Measurements from ENCODE around the gene HSPG2. TPM values are rescaled to one million over a fixed set of nuclear protein-coding genes. Genes with fewer than 3 reads are reported as not detected.

HSPG2 gene
- total and polyA plus RNA-seq, 2 of the 13 experiments (the other 11 are each of a cell fraction or from before 2014, with no cell fraction given): 9.1 to 13.1 TPM

GRCh38 chr1:21963477-21964217 lies 26.5 kb upstream of the HSPG2 start (continued):
- TF ChIP-seq ZBTB10 (CRISPR knock-in tag; IDR thresholded peaks at IDR 0.05; ENCODE audit: borderline replicate concordance) (no peak), MBNL3 (CRISPR knock-in tag; conservative IDR thresholded peaks at IDR 0.05) (no peak), PLSCR1 (CRISPR knock-in tag; IDR thresholded peaks at IDR 0.05; ENCODE audit: borderline replicate concordance) (no peak), GABPB1 (CRISPR knock-in tag; IDR thresholded peaks at IDR 0.05) (no peak), PHB2 (IDR thresholded peaks at IDR 0.05; ENCODE audit: partially characterized antibody) (no peak), SP4 (CRISPR knock-in tag; IDR thresholded peaks at IDR 0.05) (0 out of 2 replicates have a peak, but pooled peaks have one; percentile 41), CTCF (CRISPR knock-in tag; IDR thresholded peaks at IDR 0.05) (peak; percentile 96), GRHL1 (CRISPR knock-in tag; conservative IDR thresholded peaks at IDR 0.05) (no peak)
